HG03378 (cell line): ENCODE results near the gene RRM2.
"Not testable (repeated sequence)": the region's sequence is repeated elsewhere in the genome, so short reads cannot be mapped to it uniquely, and the experiment has no call there.

Experiments used
- ATAC-seq: cut with Tn5 transposase; IDR thresholded peaks from one replicate; pipeline ENCODE4 v1.9.1; 2021; ENCODE audit warnings: mild to moderate bottlenecking, moderate library complexity; ENCODE audit not compliant: unreplicated experiment

The RRM2 gene

GRCh38 chr2:10129490-10129889 is 7.0 kb downstream of the RRM2 start:
- no peak for ATAC-seq

GRCh38 chr2:10132043-10132575 is 9.6 kb downstream of the RRM2 start:
- ATAC-seq: no peak

DNA sequence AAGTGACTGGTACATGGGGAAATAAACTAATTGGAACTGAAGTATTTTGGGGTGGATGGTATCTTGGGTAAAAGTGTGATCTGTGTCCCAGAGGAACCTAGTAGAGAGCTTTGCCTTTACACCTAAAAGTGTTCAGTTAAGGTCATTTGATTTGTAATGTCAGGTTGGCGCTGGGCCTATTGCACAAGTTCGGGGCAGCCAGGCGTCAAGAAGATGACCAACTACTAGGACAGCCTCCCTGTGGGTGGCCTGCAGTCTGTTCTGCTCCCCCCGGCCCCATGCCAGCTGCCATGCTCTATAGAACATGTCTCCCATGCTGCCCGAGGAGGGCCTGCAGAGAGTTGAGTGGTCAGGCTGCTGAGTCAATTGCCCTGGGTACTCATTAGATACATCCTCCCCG is 10.1 kb downstream of the RRM2 start:
- no peak for ATAC-seq

GRCh38 chr2:10132996-10133647 is 10.6 kb downstream of the RRM2 start:
- ATAC-seq: no peak

- no peak for ATAC-seq
Observed at GRCh38 chr2:10135296-10136089, 13.0 kb downstream of the RRM2 start.

- no peak for ATAC-seq
Observed at GRCh38 chr2:10136101-10136934, 13.8 kb downstream of the RRM2 start.

DNA sequence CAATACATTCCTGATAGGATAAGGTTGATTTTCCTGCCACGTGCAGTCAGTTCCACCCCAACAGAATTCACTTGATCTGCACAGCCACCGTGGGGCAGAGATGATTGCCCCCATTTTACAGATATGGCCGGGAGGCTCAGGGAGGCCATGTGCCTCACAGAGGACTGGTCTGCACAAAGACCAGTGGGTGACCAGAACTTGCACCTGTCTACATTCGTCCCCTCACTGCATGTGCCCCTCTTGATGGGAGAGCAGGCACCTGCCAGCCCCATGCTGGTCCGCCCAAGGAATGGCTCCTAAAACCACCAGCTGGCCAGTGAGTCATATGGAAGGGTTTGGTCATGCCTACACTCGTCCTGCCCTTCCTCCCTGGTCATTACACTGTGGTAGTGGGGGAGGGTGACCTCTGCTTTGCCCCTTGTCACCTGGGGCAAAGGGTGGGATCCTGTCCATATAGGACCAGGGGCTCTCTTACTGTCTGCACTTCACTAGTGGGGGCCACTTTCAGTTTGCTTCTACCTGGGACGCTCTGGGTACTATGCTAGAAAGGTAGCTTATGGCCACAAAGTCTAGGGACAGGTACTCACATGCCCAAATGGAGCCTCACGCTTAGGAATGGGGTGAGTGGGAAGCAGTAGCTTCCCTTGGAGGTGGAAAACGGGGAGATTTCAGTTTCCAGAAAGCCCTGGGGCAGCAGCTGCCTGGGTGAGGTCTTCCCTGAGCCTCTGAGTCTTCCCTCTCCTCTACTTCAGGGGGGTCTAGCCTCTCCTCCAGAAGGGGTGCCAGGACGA is 14.7 kb downstream of the RRM2 start:
- no peak for ATAC-seq

DNA sequence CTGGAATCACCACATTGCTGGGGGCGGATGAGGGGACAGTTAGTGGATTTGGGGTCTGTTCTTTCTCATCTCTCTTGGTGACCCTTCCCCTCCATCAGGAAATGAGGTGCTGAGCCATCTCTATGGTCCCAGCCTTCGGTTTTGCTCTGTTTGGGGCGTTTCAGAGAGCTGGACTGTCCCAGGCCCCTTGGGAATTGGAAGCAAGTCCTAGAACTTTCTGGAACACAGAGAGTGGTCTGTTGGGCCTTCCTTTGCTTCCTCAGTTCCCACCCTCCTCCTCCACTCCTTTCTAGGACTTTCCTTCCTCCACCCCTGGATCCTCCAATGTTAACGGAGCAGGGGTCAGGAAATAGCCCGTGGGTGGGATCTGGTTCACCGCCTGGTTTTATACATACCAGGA is 17.0 kb downstream of the RRM2 start:
- ATAC-seq: no peak

- ATAC-seq: no peak
Observed at GRCh38 chr2:10140841-10141610, 18.5 kb downstream of the RRM2 start.

GRCh38 chr2:10141736-10142639 is 19.4 kb downstream of the RRM2 start:
- ATAC-seq: no peak

- ATAC-seq: no peak
Observed at GRCh38 chr2:10142640-10142965, 20.1 kb downstream of the RRM2 start.

GRCh38 chr2:10144771-10145518 is 22.4 kb downstream of the RRM2 start:
- ATAC-seq: no peak

DNA sequence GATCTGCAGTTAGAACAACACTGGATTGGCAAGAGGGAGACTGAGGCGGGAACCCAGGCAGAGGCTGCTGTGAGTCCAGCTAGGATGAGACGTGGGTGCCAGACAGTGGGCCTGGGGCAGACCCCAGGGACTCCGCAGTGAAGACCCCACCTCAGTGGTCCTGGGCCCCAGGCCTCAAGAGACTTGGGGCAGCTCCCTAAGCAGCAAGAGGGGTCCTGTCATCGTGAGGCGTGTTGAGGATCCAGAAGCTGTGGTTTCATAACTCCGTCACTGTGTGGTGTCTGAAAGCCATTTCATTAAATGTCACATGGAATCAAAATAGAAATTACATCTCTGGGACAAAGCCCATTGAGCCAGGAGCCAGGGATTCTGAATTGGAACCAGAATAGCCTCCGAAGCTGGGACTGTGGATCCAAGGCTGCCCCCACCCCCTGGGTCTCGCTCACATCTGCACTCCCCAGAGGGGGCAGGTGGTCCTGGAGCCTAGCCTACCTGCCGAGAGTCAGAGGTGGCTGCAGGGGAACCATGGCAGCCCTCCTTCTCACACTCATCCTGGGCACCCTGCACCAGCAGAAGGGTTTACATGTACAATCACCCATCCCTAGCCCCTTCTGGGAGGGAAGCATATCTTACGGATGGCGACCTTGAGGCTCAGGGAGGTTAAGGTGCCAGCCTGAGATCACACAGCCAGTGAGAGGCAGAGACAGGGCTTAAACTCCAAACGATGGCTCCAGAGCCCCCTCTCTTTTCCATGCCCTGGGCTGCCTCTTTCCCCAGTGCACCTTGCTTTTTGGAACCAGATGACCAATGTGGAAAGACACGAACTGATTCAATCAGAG is 23.2 kb downstream of the RRM2 start:
- ATAC-seq: no peak

DNA sequence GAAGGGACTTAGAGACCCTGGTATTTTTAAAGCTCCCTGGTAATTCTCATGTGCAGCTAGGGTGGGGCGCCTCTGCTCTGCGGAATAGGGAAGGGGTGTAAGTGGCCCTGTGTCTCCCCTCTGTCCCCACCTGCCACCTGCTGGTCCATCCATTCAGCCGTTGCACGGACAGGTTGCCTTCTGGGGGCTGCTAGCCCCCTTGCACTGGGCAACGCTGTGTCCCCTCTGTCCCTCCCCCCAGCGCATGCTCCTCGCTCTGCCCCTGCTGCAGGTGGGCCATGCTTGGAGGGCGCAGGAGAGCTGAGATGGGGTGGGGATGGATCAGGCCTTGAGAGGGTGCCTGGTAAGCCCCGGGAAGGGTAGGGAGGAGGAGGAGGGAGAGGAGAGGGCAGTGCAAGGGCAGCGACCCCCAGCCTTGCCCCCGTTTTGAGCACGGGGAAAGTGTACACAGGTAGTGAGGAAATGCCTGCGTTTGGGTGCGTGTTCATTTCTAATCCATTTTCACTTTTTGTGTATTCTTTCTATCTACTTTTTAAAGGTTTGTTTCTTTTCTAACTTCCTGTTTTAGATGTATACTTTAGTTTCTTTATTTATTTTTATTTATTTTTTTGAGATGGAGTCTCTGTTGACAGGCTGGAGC is 23.9 kb downstream of the RRM2 start:
- no peak for ATAC-seq

DNA sequence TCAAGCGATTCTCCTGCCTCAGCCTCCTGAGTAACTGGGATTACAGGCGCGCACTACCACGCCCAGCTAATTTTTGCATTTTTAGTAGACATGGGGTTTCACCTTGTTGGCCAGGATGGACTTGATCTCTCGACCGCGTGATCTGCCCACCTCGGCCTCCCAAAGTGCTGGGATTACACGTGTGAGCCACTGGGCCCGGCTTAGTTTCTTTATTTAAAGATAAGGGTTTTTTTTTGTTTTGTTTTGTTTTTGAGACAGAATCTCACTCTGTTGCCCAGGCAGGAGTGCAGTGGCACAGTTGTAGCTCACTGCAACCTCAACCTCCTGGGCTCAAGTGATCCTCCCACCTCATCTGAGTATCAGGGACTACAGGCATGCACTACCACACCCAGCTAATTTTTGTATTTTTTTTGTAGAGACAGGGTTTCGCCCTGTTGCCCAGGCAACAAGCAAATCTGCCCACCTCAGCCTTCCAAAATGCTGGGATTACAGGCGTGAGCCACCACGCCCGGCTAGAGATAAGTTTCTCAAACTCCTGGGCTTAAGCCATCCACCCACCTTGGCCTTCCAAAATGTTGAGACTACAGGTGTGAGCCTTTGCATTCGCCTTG is 24.6 kb downstream of the RRM2 start:
- ATAC-seq: not testable (repeated sequence)

- no peak for ATAC-seq
Observed at GRCh38 chr2:10148268-10148667, 25.7 kb downstream of the RRM2 start.
